ENCODE data around the gene THSD4. TPM values are rescaled to one million over a fixed set of nuclear protein-coding genes. Genes with fewer than 3 reads are reported as not detected.

Gene THSD4
- total and polyA plus RNA-seq, 2 of the 4 experiments (the other 2 are of a cell fraction), result 25.5 to 31.1 TPM

GRCh38 chr15:71808311-71809020, 693.2 kb downstream of the THSD4 start:
- no peak overlapping the region for H2BK120ac ChIP-seq (ENCODE audit: low read depth, low read length)
- H3K4me1 ChIP-seq (ENCODE audit: control insufficient read depth, insufficient read depth, low read length), result peaks cover 15% of the 10 kb centered on the region
- H2BK5ac ChIP-seq (ENCODE audit: low read depth, low read length, poor library complexity, severe bottlenecking), result no peak overlapping the region
- ChIA-PET CTCF (interaction anchor here (0.7 to 1.6 kb wide), 2 partner anchors 56 to 347 kb away, joined by 3 to 5 read pairs; no protein-coding TSS in a partner anchor), POLR2A (ENCODE audit: unreplicated experiment) (no interaction called here)
- H4K20me1 ChIP-seq (ENCODE audit: insufficient read depth, low read length), result no peaks in the 10 kb centered on the region
- H3K4me2 ChIP-seq (ENCODE audit: low read depth, low read length), result no peak overlapping the region
- in situ Hi-C loops (cut with MboI; ENCODE audit: low sequenced_read_pairs) (loop anchor here (5.0 to 10.0 kb wide), 3 partner anchors 361 to 834 kb away; no protein-coding TSS in a partner anchor), dilution Hi-C loops (cut with HindIII; ENCODE audit: low sequenced_read_pairs, unreplicated experiment) (no loop called here), intact Hi-C loops (cut with micrococcal nuclease) (loop anchor here (10.0 kb wide), 1 partner anchor 914 kb away; the partner anchor contains the start of genes LRRC49 and THAP10)
- WGBS, 2 experiments (ENCODE audit: extremely low coverage in 2 of 2, insufficient read length in 1 of 2), result 80% methylated on average over 5 of the region's 18 CpGs; no CpG with 5 or more reads in 1 of the 2 experiments
- H3K9me3 ChIP-seq (ENCODE audit: control insufficient read depth, insufficient read depth, low read length), result no peaks in the 10 kb centered on the region
- H3K18ac ChIP-seq (ENCODE audit: low read depth, low read length), result no peak overlapping the region
- H2AK9ac ChIP-seq (replicated peaks; ENCODE audit: low read depth, low read length, poor library complexity), result no peak overlapping the region
- no peak overlapping the region for H4K5ac ChIP-seq (ENCODE audit: low read depth, low read length)
- peaks cover 5% of the 10 kb centered on the region; the same call in 1 of the 2 replicates for H3K9me1 ChIP-seq (ENCODE audit: insufficient read depth, low read length)
- H3K36me3 ChIP-seq (ENCODE audit: control insufficient read depth, insufficient read depth, low read length), result no peaks in the 10 kb centered on the region
- no peak overlapping the region for H2BK15ac ChIP-seq (ENCODE audit: low read depth, low read length)
- H3K27ac ChIP-seq (ENCODE audit: insufficient read depth, low read length), result no peak overlapping the region
- no peak overlapping the region for H3K9ac ChIP-seq (ENCODE audit: low read depth, low read length)
- no peak for DNase-seq
- H4K8ac ChIP-seq (ENCODE audit: low read depth in 2 of 2, low read length in 2 of 2), result no peak overlapping the region
- no peaks in the 10 kb centered on the region for H3K79me1 ChIP-seq (ENCODE audit: low read depth in 1 of 2, low read length in 2 of 2)
- no peak overlapping the region for H4K91ac ChIP-seq (ENCODE audit: insufficient read depth, low read depth, low read length)
- no peak overlapping the region for H2AFZ ChIP-seq (replicated peaks; ENCODE audit: low read length, poor library complexity)
- ATAC-seq (ENCODE audit: low read depth), result no peak
- BruUV-seq (replicated peaks), result no TSS peak
- H3K23ac ChIP-seq (ENCODE audit: low read depth, low read length), result no peak overlapping the region
- no peak overlapping the region for H3K56ac ChIP-seq (ENCODE audit: extremely low read depth, insufficient read depth, low read length)
- H3K4me3 ChIP-seq (ENCODE audit: insufficient read depth, low read depth, low read length), result no peak overlapping the region
- no peak overlapping the region for H2BK20ac ChIP-seq (ENCODE audit: low read depth, low read length)
- H3K27me3 ChIP-seq (ENCODE audit: control insufficient read depth, insufficient read depth, low read length), result no peaks in the 10 kb centered on the region
- no peak overlapping the region for H3K4ac ChIP-seq (ENCODE audit: low read depth, low read length)
- no peak overlapping the region for H3K14ac ChIP-seq (replicated peaks; ENCODE audit: low read depth, low read length)
- no peak overlapping the region for H2AK5ac ChIP-seq (ENCODE audit: low read depth, low read length)
- TF ChIP-seq CHD1 (IDR thresholded peaks at IDR 0.05; ENCODE audit: low read depth, low read length) (no peak), NFE2L2 (IDR thresholded peaks at IDR 0.05; ENCODE audit: low read depth, low read length) (no peak), ELK1 (IDR thresholded peaks at IDR 0.05; ENCODE audit: borderline replicate concordance, low read depth, low read length) (no peak), BHLHE40 (IDR thresholded peaks at IDR 0.05; ENCODE audit: low read depth, low read length) (no peak), MAZ (IDR thresholded peaks at IDR 0.05; ENCODE audit: borderline replicate concordance, low read depth, low read length) (no peak), CEBPB (IDR thresholded peaks at IDR 0.05; ENCODE audit: low read depth, low read length) (no peak), MXI1 (IDR thresholded peaks at IDR 0.05; ENCODE audit: borderline replicate concordance, low read depth, low read length) (no peak), RCOR1 (IDR thresholded peaks at IDR 0.05; ENCODE audit: insufficient replicate concordance, low read length) (no peak), CTCF (conservative IDR thresholded peaks at IDR 0.05; ENCODE audit: low read depth, low read length) (no peak), FOS (IDR thresholded peaks at IDR 0.05; ENCODE audit: low read depth, low read length) (no peak), MAFK (IDR thresholded peaks at IDR 0.05; ENCODE audit: low read depth, low read length) (no peak), RFX5 (IDR thresholded peaks at IDR 0.05; ENCODE audit: low read depth, low read length) (no peak), POLR2A (IDR thresholded peaks at IDR 0.05; ENCODE audit: low read depth, low read length) (no peak), SMC3 (IDR thresholded peaks at IDR 0.05; ENCODE audit: low read depth, low read length) (no peak)
- TF ChIP-seq, protein P1, sequence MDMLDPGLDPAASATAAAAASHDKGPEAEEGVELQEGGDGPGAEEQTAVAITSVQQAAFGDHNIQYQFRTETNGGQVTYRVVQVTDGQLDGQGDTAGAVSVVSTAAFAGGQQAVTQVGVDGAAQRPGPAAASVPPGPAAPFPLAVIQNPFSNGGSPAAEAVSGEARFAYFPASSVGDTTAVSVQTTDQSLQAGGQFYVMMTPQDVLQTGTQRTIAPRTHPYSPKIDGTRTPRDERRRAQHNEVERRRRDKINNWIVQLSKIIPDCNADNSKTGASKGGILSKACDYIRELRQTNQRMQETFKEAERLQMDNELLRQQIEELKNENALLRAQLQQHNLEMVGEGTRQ (IDR thresholded peaks at IDR 0.05; ENCODE audit: low read depth, low read length), result no peak

Measured in IMR-90 (cell line).